Thoracic aorta (tissue), 2 donors: ENCODE results near the gene VEGFA. TPM values are rescaled to one million over a fixed set of nuclear protein-coding genes. Genes with fewer than 3 reads are reported as not detected.

Experiments used
- ATAC-seq: fragments of 150-250 bp; one replicate; pipeline ENCODE4 v1.8.0; 2017; ENCODE audit warnings: low read depth; ENCODE audit not compliant: insufficient number of reproducible peaks, low FRiP score
- DNase-seq: peaks from one replicate; pipeline ENCODE4 v3.0.0-alpha.2; 2020; ENCODE audit warnings: low spot score
- H3K27ac ChIP-seq, 2 donors: fragments of 200-600 bp; sonication (generic); 1 replicate in 1 of 2; 2 replicates in 1 of 2; pipeline ENCODE4 v1.5.1; 2016; ENCODE audit warnings: mild to moderate bottlenecking in 2 of 2, moderate library complexity in 2 of 2
- H3K27me3 ChIP-seq: fragments of 200-600 bp; sonication (generic); replicated peaks from 2 replicates; pipeline ENCODE4 v1.6.0; 2016; ENCODE audit warnings: mild to moderate bottlenecking; ENCODE audit not compliant: insufficient read depth
- H3K36me3 ChIP-seq: fragments of 200-600 bp; sonication (generic); one replicate; pipeline ENCODE4 v1.5.1; 2016
- H3K4me1 ChIP-seq, 2 donors: fragments of 200-600 bp; sonication (generic); 1 replicate in 1 of 2; 2 replicates in 1 of 2; pipeline versions ENCODE4 v1.5.1 to v1.6.0; 2016; ENCODE audit warnings: low read depth in 2 of 2, mild to moderate bottlenecking in 1 of 2; ENCODE audit not compliant: control insufficient read depth in 1 of 2
- H3K4me3 ChIP-seq: fragments of 200-600 bp; sonication (generic); 2 replicates; pipeline ENCODE4 v1.5.1; 2016; ENCODE audit warnings: mild to moderate bottlenecking
- H3K9me3 ChIP-seq: fragments of 200-600 bp; sonication (generic); 2 replicates; pipeline ENCODE4 v1.5.1; 2016
- CTCF ChIP-seq: fragments of 200-600 bp; sonication (generic); IDR thresholded peaks from one replicate; pipeline ENCODE4 v1.5.1; 2019; ENCODE audit warnings: antibody characterized with exemption
- total RNA-seq, 2 donors: library from RNA; depleted of rRNA; stranded (reverse); fragments of >200 nt; gene quantifications; one replicate each; pipeline versions ENCODE4 v1.1.0 to v1.2.3, GENCODE V29; 2016

VEGFA gene
- total RNA-seq, 2 donors from 2014 or later = 36.0 to 117 TPM

GRCh38 chr6:43736844-43737243 is 33.2 kb upstream of the VEGFA start:
- no peaks in the 10 kb centered on the region for H3K36me3 ChIP-seq
- H3K4me1 ChIP-seq = no peaks in the 10 kb centered on the region
- no peak overlapping the region for H3K27ac ChIP-seq
- no peak for ATAC-seq
- no peak for TF ChIP-seq CTCF
- DNase-seq = no peak
- H3K4me3 ChIP-seq = no peak overlapping the region
- H3K9me3 ChIP-seq = no peaks in the 10 kb centered on the region
- no peaks in the 10 kb centered on the region for H3K27me3 ChIP-seq

- Histone ChIP-seq H3K27me3 (no peaks in the 10 kb centered on the region), H3K9me3 (no peaks in the 10 kb centered on the region), H3K4me3 (no peak overlapping the region), H3K36me3 (no peaks in the 10 kb centered on the region), H3K4me1 (no peaks in the 10 kb centered on the region), H3K27ac (no peak overlapping the region)
- no peak for ATAC-seq
- TF ChIP-seq CTCF = no peak
- DNase-seq = no peak
These were observed 32.5 kb upstream of the VEGFA start for GRCh38 chr6:43737272-43738081.

- no peak for ATAC-seq
- no peak overlapping the region for H3K27ac ChIP-seq
- no peaks in the 10 kb centered on the region for H3K4me1 ChIP-seq
- DNase-seq = no peak
- no peaks in the 10 kb centered on the region for H3K36me3 ChIP-seq
- no peak overlapping the region for H3K4me3 ChIP-seq
- no peak for TF ChIP-seq CTCF
- no peaks in the 10 kb centered on the region for H3K9me3 ChIP-seq
- H3K27me3 ChIP-seq = no peaks in the 10 kb centered on the region
These were observed 31.7 kb upstream of the VEGFA start for GRCh38 chr6:43738267-43738676.

GRCh38 chr6:43738877-43739641 is 31.0 kb upstream of the VEGFA start:
- no peak for ATAC-seq
- Histone ChIP-seq H3K27me3 (no peaks in the 10 kb centered on the region), H3K36me3 (no peaks in the 10 kb centered on the region), H3K4me3 (no peak overlapping the region), H3K4me1 (no peaks in the 10 kb centered on the region), H3K9me3 (no peaks in the 10 kb centered on the region), H3K27ac (no peak overlapping the region)
- TF ChIP-seq CTCF = no peak
- DNase-seq = no peak

- Histone ChIP-seq H3K36me3 (no peaks in the 10 kb centered on the region), H3K27me3 (no peaks in the 10 kb centered on the region), H3K4me1 (no peaks in the 10 kb centered on the region), H3K27ac (no peak overlapping the region), H3K9me3 (no peaks in the 10 kb centered on the region), H3K4me3 (no peak overlapping the region)
- ATAC-seq (no peak), DNase-seq (no peak)
- TF ChIP-seq CTCF = no peak
These were observed 30.3 kb upstream of the VEGFA start for GRCh38 chr6:43739642-43740091.
